Stimulated activated CD4-positive, alpha-beta T cell treated with anti-CD3 and anti-CD28 coated beads, Interleukin-12 subunit alpha, Interleukin-12 subunit beta, amount 100 ng/mL, for 4 hours (primary cell): ENCODE results near the gene MRPL17.

Experiments
- DNase-seq: peaks from one replicate; pipeline ENCODE4 v3.0.0-alpha.2; 2020

Gene MRPL17

DNA sequence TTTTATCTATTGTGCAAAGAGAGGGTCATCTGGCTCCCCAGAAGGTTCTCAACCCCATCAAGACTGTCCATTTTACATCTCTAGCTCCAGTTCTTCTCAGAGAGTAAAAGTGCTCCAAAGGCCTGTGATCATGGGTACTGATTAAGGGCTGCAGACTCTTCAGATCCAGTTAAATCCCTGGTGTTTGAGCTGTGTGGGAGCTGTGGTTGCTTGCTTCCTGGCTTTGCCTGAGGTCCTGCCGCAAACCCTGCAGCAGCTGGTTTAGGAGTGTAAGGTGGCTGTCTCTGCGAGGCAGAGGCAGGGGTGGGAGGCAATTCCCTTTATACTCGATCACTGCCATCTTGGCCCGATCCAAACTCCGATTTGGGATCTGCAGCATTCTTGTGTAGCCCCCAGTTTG is 1.2 kb downstream of the MRPL17 start:
- no peak for DNase-seq

DNA sequence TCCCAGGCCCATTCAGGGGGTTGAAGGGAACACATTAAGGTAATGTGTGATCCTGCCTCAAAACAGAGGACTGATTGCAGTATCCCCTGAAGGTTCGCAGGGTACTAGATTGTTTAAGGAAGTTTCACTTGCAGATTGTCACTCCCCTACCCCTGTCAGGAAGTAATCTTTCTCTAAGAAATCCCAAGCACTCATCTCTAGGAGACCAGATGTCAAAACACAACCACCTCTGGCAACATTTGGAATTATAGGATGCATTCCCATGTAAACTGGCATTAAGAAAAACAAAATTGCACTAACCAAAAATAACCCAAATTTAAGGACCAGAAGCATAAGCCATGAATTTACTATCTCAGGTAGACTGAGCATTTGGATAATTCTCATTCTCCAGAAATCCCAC is 1.6 kb downstream of the MRPL17 start:
- DNase-seq: no peak

DNA sequence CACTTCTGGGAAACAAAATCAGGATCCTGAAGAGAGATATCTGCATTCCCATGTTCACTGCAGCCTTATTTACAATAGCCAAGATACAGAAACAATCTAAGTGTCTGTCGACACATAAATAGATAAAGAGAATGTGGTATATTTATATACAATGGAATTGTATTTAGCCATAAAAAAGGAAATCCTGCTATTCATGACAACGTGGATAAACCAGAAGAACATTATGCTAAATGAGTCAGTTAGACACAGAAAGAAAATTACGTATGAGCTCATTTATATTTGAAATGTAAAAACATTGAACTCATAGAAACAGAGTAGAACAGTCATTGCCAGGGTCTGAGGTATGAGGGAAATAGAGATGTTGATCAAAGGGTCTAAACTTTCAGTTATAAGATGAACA is 6.1 kb downstream of the MRPL17 start:
- no peak for DNase-seq

DNA sequence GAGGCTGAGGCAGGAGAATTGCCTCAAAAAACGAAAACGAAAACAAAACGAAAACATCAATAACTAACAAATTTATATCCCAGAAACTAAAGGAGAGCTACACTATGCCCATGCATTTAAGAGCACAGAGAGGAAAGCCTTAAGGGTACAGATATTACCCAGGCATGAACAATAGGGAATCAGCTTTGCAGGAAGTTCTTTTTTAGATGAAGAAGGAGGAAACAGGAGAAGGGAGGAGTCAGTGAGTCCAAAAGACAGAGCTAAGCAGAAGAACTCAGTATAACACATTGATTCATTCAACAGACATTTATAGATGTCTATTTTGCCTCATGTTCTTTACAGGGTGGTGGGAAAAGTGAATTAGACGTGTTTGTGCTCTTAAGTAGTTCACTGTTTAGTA is 8.3 kb downstream of the MRPL17 start:
- DNase-seq: no peak

DNA sequence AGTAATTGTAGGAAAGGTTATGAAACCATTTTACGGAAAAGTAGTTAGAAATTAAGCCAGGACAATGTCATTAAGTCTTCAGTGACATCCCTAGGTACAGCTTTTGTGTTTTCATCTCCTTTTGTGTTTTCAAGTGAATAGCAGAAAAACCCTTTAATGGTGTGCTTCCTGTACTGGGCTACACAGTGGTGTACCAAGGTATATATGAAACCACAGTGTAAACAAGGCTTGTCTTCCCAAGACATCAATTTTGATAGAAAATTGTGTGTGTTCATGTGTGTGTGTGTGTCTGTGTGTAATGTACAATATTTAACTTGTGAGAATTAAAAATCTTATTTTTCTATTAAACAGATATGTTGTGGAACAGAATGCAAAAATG is 8.9 kb downstream of the MRPL17 start:
- no peak for DNase-seq

DNA sequence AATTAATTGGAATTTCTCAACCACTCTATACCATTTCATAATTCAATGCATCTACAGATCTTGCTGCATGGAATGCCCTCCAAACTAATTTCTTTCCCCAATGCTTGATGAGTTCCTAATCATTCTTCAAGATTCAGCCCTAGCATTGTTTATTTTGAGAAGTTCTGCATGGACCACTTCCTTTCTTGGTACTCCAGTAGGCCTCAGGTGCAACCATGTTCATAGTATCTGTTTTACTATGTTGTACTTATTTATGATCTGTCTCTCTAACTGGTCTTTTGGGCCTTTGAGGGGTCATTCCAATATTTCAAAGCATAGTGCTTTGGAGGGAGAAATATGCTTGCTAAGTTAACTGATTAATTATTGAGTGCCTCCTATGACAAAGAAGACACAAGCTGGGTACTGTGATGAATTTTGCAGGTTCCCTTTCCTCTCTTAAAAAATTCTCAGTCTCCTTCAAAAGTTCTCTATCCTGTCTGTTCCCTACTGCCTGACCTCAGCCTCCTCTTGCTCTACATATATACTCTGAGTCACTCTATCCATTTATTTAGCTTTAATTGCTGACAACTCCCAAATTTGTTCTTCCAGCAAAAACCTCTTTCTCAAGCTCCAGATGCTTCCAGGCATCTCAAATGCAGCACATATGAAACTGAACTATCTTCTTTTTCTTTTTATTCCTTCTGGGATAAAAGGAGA is 9.5 kb downstream of the MRPL17 start:
- DNase-seq: no peak

DNA sequence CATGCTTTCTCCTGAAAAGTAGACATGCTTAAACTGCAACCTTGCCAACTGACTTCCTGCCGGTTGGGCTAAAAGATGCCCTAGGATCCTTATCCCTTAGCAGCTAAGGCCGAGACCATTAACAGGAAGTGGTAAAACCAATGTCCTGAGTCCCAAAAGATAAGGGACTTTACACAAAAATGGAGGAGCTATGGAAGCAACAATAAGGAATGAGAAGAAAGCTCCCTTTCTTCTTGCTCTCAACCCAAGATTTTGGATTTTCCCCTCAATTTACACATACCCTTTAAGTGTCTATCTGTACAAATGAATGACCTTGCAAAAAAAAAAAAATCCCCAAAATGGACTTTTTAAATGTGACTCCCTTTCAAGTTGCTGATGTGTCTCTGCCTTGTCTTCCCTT is 11.1 kb downstream of the MRPL17 start:
- DNase-seq: no peak

DNA sequence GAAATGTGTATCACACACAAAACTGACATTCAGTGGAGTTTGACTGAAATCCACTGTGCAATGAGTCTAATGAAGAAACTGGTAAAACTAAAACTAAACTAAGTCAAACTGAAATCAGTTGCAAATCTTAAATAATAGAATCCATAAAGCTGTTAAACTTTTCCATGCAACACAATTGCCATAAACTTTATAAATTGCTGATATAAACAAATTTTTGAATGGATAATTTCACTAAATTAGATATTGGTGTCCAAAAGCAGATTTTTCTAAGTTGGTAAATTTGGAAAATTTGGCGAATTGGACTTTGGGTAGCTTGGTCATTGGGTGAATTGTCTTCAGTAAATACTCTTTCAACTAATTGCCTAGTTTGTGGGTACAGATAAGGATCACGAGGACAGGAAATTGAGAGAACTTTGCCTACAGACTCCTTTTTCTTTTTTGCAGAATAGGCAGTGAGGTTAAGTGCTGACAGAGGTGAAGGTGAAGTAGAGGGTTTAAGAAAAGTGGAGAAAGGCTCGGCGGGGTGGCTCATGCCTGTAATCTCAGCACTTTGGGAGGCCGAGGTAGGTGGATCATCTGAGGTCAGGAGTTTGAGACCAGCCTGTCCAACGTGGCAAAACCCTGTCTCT is 12.8 kb downstream of the MRPL17 start:
- DNase-seq: no peak

DNA sequence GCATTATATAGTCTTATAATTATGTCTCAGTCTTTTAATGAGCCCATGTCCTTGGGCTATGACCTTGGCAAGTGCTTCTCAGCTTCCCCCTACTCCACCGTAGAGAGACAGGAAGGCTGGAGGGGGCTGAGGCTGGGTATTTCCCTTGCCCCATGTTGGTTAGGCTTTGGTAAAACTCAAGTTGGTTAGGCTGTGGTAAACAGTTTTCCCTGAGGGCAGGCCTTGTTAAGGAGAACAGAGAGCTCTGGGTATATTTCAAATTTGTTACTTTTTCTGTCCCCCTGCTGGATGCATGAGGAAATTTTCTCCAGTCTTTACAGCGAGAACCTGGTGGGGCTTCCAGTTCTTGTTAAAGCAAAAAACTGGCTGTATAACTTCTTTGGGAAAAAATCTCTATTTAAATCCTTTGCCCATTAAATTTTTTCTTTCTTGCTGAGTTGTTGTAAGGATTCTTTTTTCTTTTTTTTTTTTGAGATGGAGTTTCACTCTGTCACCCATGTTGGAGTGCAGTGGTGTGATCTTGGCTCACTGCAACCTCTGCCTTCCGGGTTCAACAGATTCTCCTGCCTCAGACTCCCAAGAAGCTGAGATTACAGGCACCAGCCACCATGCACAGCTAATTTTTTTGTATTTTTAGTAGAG is 15.3 kb downstream of the MRPL17 start:
- DNase-seq: no peak

DNA sequence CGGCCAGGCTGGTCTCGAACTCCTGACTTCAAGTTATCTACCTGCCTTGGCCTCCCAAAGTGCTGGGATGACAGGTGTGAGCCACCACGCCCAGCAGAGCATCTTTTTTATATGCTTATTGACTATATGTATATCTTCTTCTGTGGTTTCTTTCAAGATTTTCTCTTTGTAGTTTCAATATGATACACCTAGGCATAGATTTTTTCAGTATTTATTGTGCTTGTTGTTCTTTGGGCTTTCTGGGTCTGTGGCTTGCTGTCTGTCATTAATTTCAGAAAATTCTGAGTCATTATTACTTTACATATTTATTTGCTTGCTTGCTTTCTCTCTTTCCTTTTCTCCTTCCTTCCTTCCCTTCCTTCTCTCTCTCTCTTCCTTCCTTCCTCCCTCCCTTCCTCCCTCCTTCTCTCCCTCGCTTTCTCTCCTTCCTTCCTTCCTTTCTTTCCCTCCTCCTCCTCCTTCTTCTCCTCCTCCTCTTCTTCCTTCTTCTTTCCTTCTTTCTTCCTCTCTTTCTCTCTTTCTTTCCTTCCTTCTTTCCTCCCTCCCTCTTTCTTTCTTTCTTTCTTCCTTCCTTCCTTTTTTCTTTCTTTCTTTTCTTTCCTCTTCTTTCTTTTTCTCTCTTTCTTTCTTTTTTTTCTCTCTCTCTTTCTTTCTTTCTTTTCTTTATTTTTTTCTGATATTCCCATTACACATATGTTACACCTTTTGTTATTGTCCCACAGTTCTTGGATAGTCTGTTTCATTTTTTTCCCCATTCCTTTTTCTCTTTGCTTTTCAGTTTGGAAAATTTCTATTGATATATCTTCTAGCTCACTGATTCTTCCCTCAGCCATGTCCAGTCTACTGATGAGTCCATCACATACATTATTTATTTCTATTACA is 16.6 kb downstream of the MRPL17 start:
- no peak for DNase-seq

DNA sequence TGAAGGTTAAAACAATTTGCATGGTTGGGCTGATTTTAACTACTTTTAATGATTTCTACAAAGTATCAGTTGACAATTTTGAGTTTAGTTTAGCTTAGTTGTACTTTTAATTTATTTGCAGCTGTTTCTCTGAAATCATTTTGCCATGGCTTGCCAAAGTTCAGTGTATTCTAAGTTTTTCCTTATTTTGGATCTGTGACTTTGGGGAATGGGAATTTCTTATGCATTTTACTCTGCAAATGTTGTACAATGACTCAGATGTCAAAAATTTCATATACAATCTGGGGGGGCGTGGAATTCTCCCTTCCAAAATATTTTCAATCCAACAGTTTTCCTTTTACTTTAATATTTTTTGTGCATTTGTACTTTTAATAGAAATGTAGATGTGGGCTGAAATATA is 18.6 kb downstream of the MRPL17 start:
- no peak for DNase-seq

DNA sequence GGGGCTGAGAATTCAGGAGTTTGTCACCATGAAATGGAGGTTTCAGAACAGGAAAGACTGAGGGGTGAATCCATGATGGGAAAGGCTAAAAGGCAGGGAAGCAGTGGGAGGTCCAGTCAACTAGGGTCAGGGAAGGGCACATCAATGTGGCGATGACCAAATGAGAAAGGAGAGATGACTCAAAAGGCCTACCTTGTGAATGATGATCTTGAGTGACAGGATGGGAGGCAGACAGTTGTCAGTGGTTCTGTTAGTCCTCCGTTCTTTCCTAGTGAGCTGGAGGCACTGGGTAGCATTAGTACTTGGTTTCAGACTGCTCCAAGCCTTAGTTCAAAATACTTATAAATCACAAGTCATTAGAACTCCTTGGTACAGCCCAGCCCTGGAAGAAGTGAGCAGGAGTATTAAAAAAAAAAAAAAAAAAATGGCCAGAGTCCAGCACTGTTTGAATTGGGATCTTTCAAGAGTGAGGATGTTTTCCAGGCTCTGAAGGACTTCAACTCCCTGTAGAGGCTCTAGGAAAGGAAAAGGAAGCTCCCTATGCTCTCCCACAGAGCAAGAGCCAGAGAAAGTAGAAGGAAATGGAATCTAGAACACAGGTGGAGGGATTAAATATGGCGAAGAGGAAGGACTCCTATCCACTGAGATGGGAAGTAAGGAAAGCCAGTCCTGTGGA is 19.2 kb downstream of the MRPL17 start:
- DNase-seq: no peak

DNA sequence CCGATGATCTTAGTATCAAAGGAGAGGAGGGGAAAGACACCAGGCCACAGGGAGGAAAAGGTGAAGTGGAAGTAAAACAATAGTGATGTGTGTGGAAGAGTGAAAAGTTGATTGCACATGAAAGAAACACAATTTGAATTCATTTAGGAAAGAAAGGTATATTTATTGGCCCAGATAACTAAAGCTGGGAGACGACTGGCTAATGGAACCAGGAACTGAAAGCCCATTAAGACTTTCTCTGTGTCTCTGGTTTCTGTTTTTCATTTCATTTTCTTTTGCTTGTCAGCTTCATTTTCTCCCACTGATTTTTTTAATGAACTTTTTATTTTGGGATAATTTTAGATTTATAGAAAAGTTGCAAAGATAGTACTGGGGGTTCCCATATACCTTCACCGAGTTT is 22.4 kb downstream of the MRPL17 start:
- DNase-seq: no peak

DNA sequence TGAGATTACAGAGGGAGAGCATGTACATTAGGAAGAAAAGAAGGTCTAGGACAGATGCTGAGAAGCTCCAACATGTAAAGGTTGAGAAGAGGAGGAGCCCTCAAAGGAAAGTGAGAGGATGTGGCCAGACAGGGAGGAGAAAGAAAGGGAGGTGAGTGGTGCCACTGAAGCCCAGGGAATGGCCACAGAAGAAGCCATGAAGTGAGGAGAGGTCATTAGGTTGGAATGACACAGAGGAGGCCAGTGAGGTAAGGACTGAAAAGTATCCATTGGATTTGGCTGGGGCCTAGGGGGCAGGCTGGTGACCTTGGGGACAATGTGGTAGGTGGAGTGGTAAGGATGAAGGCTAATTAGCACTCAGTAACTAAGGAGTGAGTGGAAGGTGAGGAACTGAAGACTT is 24.5 kb downstream of the MRPL17 start:
- DNase-seq: no peak

DNA sequence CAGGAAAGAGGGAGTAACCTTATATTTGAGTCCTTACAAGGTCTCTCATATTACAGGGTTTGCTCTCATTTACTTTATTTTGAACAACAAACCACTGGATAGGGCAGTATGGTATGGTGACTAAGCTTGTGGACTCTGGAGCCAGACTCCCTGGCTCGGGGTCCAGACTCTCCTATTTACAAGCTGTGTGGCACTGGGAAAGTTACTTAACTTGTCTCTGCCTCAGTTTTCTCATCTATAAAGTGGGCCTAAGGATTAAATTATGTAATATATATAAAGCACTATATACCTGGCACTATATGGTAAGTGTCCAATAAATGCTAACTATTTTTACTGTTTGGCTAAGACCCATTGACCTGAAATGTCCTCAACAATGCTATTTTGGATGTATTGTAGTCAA is 25.8 kb downstream of the MRPL17 start:
- no peak for DNase-seq

DNA sequence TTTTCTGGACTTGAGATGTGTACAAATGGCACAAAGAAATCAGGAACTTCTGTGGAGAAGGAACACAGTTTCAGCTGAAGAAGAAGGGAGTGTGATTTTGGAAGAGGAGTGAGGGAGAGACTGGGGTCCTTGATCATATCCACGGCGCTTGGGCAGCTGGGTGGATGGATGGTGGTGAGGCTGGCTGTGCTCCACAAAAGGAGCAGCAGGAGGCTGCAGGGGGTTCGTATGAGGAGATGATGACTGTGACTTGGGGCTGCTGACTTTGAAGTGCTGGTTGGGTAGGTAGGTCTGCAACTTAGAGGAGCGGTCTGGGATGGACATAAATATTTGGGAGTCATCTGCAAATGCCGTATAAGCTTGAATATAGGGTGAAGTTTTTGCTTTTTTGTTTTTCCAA is 26.2 kb downstream of the MRPL17 start:
- DNase-seq: no peak

DNA sequence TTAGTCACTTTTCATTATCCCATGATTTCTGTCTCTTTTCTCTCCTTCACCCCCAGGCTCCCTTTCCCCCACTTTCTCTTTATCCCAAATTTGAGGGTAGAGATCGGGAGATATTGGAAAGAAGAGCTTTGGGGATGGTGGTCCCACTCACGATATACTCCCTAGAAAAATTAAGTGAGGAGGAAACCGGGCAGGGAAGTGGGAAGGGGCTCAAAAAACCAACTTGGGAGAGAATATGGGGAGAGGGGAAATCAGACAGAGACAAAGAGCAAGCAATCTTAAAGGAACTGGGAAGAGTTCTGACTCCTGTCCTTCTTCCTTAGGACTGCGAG is 26.6 kb downstream of the MRPL17 start:
- DNase-seq: no peak

DNA sequence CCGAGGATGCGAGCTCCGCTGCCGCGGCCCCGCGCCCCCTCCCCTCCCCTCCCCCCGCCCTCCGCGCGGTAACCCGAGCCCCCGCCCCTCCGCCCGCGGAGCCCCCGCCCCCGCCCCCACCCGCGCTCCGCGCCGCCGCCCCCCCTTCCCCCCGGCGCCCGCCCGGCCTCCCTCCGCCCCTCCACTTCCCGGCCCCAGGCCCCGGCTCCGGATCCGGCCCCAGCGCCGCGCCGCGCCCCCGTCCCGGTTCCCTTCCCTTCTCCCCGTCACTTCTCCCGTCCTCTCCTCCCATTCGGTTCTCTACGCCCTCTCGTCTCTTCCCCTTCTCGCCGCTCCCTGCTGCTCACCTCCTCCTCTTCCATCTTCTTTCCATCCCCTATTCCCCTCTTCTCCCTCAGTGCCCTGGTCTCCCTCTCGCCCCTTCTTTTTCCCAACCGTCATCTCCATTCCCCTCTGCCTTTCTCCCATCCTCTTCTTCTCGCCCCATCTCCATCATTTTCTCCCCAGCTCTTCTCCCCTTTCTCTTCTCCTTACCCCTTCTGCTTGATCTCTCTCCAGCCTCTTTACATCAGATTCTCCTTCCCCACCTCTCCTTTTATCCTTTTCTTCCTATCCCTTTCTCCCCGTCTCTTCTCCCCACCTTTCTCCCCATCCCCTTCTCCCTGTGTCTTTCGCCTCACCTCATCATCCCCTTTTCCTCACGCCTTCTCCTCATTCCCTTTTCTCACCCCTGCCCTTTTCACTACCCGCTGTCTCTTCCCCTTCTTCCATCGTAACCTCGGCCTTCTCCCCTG is 27.2 kb downstream of the MRPL17 start, which contains the start of gene DCHS1:
DCHS1 (minus strand) TSS at position 20 of the 794 bp plus-strand sequence. CDS start 14,196 bp downstream, outside the sequence.
- DNase-seq: peak; percentile 11

DNA sequence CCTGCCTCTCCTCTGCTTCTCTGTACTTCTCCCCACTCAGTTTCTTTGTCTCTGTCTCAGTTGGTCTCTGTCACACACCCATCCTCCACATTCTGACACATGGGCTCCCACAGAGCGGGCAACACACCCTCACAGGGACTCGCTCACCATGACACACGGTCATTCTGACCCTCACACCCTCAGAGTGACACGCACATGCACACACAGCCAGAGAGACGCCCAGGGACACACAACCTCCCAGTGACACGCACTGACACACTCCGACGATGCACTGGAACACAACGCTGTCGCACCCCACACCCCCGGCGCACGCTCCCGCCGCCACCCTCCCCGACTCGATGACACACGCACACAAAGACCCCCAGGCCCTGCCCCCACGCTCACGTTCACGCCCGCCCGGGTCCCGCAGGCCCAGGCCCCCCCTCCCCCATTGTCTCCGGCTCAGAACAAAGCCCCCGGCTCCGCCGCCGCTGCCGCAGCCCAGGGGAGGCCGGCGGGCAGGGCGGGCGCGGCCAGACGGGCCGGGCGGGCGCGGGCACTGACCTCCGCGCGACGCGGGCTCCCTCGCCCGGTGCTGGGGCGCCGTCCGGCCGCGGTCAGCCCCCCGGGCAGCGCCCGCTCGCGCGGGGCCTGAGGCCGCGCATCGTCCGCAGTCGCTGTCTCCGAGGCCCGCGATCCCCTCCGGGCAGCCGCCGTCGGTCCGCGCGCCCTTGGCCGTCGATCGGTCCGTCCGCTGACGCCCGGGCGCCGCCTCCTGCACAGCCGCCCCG is 27.9 kb downstream of the MRPL17 start:
- no peak for DNase-seq

DNA sequence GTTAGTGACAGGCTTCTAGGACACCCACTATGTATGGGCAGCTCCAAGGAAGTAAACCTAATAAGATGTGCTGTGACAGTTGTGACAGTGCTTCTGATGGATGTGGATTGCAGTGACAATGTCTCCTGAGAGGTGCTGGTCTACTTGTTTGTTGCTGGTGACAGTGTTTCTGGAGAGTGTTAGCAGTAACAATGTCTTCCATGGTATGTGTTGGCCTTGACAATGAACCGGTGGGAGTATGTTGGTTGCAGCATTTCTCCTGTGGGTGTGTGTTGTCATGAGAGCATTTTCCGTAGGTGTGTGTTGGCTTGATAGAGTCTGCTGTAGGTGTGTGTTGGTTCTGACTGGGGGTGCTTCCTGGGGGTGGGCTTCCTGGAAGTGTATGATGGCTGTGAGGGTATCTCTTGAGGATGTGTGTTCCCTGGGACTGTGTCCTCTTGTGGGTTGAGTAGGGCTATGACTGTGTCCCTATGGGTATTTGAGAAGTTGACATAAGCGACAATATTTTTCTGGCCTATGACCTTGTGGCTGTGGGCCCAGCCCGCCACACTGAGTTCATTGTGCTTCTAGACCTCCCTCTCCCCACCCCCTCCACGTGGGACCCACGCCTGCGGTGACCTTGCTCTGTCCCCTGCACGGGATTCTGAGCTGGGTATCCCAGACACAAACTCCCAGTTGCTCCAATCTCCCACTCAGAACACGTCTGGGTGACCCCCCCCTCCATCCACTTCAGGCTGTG is 28.7 kb downstream of the MRPL17 start:
- DNase-seq: no peak

DNA sequence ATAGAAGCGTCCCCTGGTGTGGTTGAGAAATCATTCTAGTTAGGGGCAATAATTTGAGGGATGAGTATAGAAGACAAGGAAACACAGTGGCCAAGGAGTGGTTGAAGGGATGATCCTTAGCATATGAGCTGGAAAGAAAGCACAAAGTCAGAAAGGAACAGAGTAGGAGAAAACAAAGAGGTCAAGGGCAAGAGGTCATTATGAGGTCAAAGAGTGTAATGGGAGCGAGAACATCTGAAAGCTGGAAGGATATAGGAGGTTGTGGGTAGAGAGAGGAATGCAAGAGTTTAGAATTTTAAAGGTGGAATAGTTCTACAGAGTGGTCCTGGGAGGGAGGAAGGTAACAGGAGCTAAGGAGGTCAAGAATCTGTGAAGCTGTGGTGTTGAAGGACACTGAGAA is 29.5 kb downstream of the MRPL17 start:
- DNase-seq: no peak
